AG04449 (cell line): Measurements from ENCODE around the gene MAPK14.

ENCODE experiments used
- CTCF ChIA-PET: fragments of 350-600 bp; formaldehyde crosslinking; extraction: SDS; loops from one replicate; lab custom pipeline; 2021; ENCODE audit warnings: antibody characterized with exemption; lab: Yijun Ruan, JAX
- POLR2A ChIA-PET: fragments of 400-600, 350-600 bp; formaldehyde crosslinking; extraction: SDS; loops from one replicate; lab custom pipeline; 2020; ENCODE audit warnings: antibody characterized with exemption, inconsistent platforms; lab: Yijun Ruan, JAX
- DNase-seq: peaks from one replicate; pipeline ENCODE4 v3.0.0-alpha.2; 2010; ENCODE audit warnings: low read depth, low spot score
- H3K4me3 ChIP-seq: 2 replicates; pipeline ENCODE4 v1.5.1; 2011; ENCODE audit warnings: low read depth, mild to moderate bottlenecking, control low read depth, low read length
- CTCF ChIP-seq: IDR thresholded peaks from one replicate; pipeline ENCODE4 v1.5.1; 2011; ENCODE audit warnings: mild to moderate bottlenecking, moderate library complexity, low read length, control low read depth, inconsistent platforms; ENCODE audit not compliant: insufficient read depth; ENCODE audit errors: missing control alignments

MAPK14 gene

GRCh38 chr6:36149476-36149875 is 121.9 kb downstream of the MAPK14 start:
- no peak overlapping the region for H3K4me3 ChIP-seq
- POLR2A ChIA-PET: no interaction called here
- CTCF ChIA-PET: interaction anchor here (1.5 kb wide), 1 partner anchor 10 kb away, joined by 3 read pairs; no protein-coding TSS in a partner anchor
- DNase-seq: no peak
- no peak for TF ChIP-seq CTCF

GRCh38 chr6:36150283-36150682 is 122.7 kb downstream of the MAPK14 start:
- no peak for DNase-seq
- H3K4me3 ChIP-seq: no peak overlapping the region
- no peak for TF ChIP-seq CTCF
- ChIA-PET POLR2A (no interaction called here), CTCF (interaction anchor here (1.5 kb wide), 1 partner anchor 11 kb away, joined by 3 read pairs; no protein-coding TSS in a partner anchor)

GRCh38 chr6:36154286-36154685 is 126.7 kb downstream of the MAPK14 start:
- ChIA-PET CTCF (interaction anchor here (2.0 kb wide), 1 partner anchor 60 kb away, joined by 7 read pairs; no protein-coding TSS in a partner anchor), POLR2A (no interaction called here)
- H3K4me3 ChIP-seq: no peak overlapping the region
- TF ChIP-seq CTCF: no peak
- no peak for DNase-seq

GRCh38 chr6:36155662-36156061 is 128.1 kb downstream of the MAPK14 start:
- DNase-seq: no peak
- no peak for TF ChIP-seq CTCF
- ChIA-PET CTCF (interaction anchor here (2.0 kb wide), 1 partner anchor 61 kb away, joined by 7 read pairs; no protein-coding TSS in a partner anchor), POLR2A (no interaction called here)
- H3K4me3 ChIP-seq: no peak overlapping the region

GRCh38 chr6:36160147-36160760 is 132.6 kb downstream of the MAPK14 start:
- DNase-seq: no peak
- ChIA-PET POLR2A (no interaction called here), CTCF (interaction anchor here (0.6 kb wide), 1 partner anchor 257 kb away, joined by 3 read pairs; no protein-coding TSS in a partner anchor)
- TF ChIP-seq CTCF: no peak
- H3K4me3 ChIP-seq: no peak overlapping the region
